ENCODE data around the gene CFAP46. TPM values are rescaled to one million over a fixed set of nuclear protein-coding genes. Genes with fewer than 3 reads are reported as not detected.

The CFAP46 gene
- polyA plus RNA-seq, 1 donor from 2014 or later: 2.6 TPM

DNA sequence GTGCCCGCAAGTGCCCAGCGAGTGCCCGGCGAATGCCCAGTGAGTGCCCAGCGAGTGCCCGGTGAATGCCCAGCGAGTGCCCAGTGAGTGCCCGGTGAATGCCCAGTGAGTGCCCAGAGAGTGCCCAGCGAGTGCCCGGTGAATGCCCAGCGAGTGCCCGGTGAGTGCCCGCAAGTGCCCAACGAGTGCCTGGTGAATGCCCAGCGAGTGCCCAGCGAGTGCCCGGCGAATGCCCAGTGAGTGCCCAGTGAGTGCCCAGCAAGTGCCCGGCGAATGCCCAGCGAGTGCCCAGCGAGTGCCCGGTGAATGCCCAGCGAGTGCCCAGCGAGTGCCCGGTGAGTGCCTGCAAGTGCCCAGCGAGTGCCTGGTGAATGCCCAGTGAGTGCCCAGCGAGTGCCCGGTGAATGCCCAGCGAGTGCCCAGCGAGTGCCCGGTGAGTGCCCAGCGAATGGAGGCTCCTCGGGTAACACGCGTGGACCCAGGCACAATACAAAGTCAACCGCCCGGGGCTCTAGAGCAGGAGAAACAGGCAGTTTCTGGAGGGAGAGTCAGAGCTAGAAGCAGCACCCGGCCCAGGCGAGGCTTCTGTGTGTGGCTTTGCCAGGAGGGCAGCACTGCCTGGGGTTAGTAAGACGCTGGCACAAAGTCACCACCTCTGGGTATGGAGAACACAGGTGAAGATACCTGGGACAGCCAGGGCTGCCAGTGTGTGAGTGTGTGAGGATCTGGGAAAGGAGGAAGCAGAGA is 38.2 kb upstream of the CFAP46 start:
- Histone ChIP-seq H4K20me1 (ENCODE audit: insufficient read depth) (no peaks in the 10 kb centered on the region), H3F3A (ENCODE audit: insufficient read depth, low read length, poor library complexity, severe bottlenecking) (no peaks in the 10 kb centered on the region), H3K27ac (ENCODE audit: low read length) (no peak overlapping the region), H3K4me3 (ENCODE audit: low read length) (no peak overlapping the region), H3K9me2 (ENCODE audit: insufficient read depth, low read length) (no peaks in the 10 kb centered on the region), H3K79me2 (replicated peaks; ENCODE audit: insufficient read depth, low read length) (no peaks in the 10 kb centered on the region), H3K9ac (ENCODE audit: low read length) (no peak overlapping the region), H2AFZ (ENCODE audit: low read depth, low read length) (no peak overlapping the region), H3K36me3 (ENCODE audit: insufficient read depth, low read length) (no peaks in the 10 kb centered on the region), H3K27me3 (ENCODE audit: insufficient read depth, low read depth, low read length) (no peaks in the 10 kb centered on the region), H3K4me2 (ENCODE audit: low read length) (no peak overlapping the region), H3K9me3 (ENCODE audit: low read length) (no peaks in the 10 kb centered on the region)
- TF ChIP-seq EZH2 (IDR thresholded peaks at IDR 0.05; ENCODE audit: borderline replicate concordance, insufficient read depth, low read length, poor library complexity, severe bottlenecking): no peak
- TF ChIP-seq, protein P1, sequence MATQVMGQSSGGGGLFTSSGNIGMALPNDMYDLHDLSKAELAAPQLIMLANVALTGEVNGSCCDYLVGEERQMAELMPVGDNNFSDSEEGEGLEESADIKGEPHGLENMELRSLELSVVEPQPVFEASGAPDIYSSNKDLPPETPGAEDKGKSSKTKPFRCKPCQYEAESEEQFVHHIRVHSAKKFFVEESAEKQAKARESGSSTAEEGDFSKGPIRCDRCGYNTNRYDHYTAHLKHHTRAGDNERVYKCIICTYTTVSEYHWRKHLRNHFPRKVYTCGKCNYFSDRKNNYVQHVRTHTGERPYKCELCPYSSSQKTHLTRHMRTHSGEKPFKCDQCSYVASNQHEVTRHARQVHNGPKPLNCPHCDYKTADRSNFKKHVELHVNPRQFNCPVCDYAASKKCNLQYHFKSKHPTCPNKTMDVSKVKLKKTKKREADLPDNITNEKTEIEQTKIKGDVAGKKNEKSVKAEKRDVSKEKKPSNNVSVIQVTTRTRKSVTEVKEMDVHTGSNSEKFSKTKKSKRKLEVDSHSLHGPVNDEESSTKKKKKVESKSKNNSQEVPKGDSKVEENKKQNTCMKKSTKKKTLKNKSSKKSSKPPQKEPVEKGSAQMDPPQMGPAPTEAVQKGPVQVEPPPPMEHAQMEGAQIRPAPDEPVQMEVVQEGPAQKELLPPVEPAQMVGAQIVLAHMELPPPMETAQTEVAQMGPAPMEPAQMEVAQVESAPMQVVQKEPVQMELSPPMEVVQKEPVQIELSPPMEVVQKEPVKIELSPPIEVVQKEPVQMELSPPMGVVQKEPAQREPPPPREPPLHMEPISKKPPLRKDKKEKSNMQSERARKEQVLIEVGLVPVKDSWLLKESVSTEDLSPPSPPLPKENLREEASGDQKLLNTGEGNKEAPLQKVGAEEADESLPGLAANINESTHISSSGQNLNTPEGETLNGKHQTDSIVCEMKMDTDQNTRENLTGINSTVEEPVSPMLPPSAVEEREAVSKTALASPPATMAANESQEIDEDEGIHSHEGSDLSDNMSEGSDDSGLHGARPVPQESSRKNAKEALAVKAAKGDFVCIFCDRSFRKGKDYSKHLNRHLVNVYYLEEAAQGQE (IDR thresholded peaks at IDR 0.05; ENCODE audit: borderline replicate concordance): no peak
- TF ChIP-seq MXI1 (conservative IDR thresholded peaks at IDR 0.05; ENCODE audit: poor library complexity, severe bottlenecking): no peak
- TF ChIP-seq, protein P2, sequence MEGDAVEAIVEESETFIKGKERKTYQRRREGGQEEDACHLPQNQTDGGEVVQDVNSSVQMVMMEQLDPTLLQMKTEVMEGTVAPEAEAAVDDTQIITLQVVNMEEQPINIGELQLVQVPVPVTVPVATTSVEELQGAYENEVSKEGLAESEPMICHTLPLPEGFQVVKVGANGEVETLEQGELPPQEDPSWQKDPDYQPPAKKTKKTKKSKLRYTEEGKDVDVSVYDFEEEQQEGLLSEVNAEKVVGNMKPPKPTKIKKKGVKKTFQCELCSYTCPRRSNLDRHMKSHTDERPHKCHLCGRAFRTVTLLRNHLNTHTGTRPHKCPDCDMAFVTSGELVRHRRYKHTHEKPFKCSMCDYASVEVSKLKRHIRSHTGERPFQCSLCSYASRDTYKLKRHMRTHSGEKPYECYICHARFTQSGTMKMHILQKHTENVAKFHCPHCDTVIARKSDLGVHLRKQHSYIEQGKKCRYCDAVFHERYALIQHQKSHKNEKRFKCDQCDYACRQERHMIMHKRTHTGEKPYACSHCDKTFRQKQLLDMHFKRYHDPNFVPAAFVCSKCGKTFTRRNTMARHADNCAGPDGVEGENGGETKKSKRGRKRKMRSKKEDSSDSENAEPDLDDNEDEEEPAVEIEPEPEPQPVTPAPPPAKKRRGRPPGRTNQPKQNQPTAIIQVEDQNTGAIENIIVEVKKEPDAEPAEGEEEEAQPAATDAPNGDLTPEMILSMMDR (IDR thresholded peaks at IDR 0.05; ENCODE audit: poor library complexity, severe bottlenecking): no peak
- no peak for TF ChIP-seq POLR2AphosphoS5 (IDR thresholded peaks at IDR 0.05)

DNA sequence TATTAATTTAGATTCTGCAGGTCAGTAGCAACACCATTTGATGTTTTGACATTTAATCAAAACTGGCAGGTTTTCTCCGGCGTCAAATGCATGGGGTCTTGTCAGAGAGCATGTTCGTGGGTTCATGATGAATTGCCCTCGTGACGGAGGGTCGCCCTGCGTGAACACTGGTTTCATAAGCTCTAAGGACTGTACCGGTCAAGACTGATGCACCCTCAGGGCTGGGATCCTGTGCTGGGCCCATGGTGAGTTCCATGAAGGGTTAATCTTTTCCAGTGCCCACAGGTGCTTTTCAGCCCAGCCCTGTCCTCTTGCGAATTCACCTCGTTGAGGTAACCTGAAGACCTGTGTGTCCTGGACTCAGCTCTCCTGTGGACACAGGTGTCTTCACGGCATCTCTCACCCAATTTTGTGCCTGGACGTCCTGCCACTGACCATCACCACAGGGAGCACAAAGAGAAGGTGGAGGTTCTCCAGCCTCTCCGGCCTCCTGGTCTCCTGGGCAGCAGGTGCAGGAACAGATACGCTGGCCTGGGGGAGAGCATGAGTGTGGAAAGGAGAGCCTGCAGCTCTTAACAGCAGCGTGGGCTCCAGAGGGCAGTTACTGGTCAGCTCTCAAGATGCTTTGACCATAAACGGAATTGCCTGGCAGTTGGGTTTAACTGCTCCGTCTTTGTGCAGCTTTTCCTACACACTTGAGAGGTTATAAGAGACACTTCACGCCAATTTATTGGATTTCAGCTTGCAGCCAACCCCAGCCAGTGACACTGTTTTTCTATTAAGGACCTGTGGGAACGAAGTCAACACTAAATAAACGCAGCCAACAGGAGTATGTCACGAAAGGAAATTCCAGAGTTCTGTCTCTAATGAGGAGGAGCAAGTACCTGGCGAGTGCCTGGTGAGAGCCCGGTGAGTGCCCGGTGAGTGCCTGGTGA is 37.4 kb upstream of the CFAP46 start:
- no peaks in the 10 kb centered on the region for H4K20me1 ChIP-seq (ENCODE audit: insufficient read depth)
- no peaks in the 10 kb centered on the region for H3K9me2 ChIP-seq (ENCODE audit: insufficient read depth, low read length)
- no peak overlapping the region for H2AFZ ChIP-seq (ENCODE audit: low read depth, low read length)
- H3K4me3 ChIP-seq (ENCODE audit: low read length): no peak overlapping the region
- no peak overlapping the region for H3K9ac ChIP-seq (ENCODE audit: low read length)
- no peaks in the 10 kb centered on the region for H3K27me3 ChIP-seq (ENCODE audit: insufficient read depth, low read depth, low read length)
- H3F3A ChIP-seq (ENCODE audit: insufficient read depth, low read length, poor library complexity, severe bottlenecking): no peaks in the 10 kb centered on the region
- no peaks in the 10 kb centered on the region for H3K36me3 ChIP-seq (ENCODE audit: insufficient read depth, low read length)
- no peak overlapping the region for H3K27ac ChIP-seq (ENCODE audit: low read length)
- H3K79me2 ChIP-seq (replicated peaks; ENCODE audit: insufficient read depth, low read length): no peaks in the 10 kb centered on the region
- H3K9me3 ChIP-seq (ENCODE audit: low read length): no peaks in the 10 kb centered on the region
- TF ChIP-seq POLR2AphosphoS5 (IDR thresholded peaks at IDR 0.05): no peak
- no peak for TF ChIP-seq MXI1 (conservative IDR thresholded peaks at IDR 0.05; ENCODE audit: poor library complexity, severe bottlenecking)
- TF ChIP-seq, protein P1 (IDR thresholded peaks at IDR 0.05; ENCODE audit: borderline replicate concordance): no peak
- no peak for TF ChIP-seq EP300 (conservative IDR thresholded peaks at IDR 0.05; ENCODE audit: poor library complexity, severe bottlenecking)
- TF ChIP-seq SMC3 (conservative IDR thresholded peaks at IDR 0.05; ENCODE audit: poor library complexity): no peak
- TF ChIP-seq, protein P2 (IDR thresholded peaks at IDR 0.05; ENCODE audit: poor library complexity, severe bottlenecking): no peak
- no peak for TF ChIP-seq RAD21 (conservative IDR thresholded peaks at IDR 0.05)
- TF ChIP-seq EZH2 (IDR thresholded peaks at IDR 0.05; ENCODE audit: borderline replicate concordance, insufficient read depth, low read length, poor library complexity, severe bottlenecking): no peak
- TF ChIP-seq TAF1 (IDR thresholded peaks at IDR 0.05; ENCODE audit: low read depth): no peak
- H3K4me2 ChIP-seq (ENCODE audit: low read length): no peak overlapping the region

Data from neural cell (in vitro differentiated cells).